IMR-90 (cell line): ENCODE data around the gene MMGT1. TPM values are rescaled to one million over a fixed set of nuclear protein-coding genes. Genes with fewer than 3 reads are reported as not detected.

Experiments
- ATAC-seq: fragments of 200-7000 bp; cut with Tn5 transposase; 2 replicates; pipeline ENCODE4 v1.9.1; 2020; ENCODE audit warnings: low read depth, mild to moderate bottlenecking, moderate library complexity
- BruUV-seq: library from RNA; stranded (reverse); fragments of 400-500 nt; replicated peaks from 2 replicates; lab custom pipeline; 2021; lab: Mats Ljungman, UMichigan
- CTCF ChIA-PET: fragments of 300-600 bp; formaldehyde crosslinking; extraction: SDS; loops from one replicate; lab custom pipeline; 2021; ENCODE audit warnings: antibody characterized with exemption; lab: Yijun Ruan, JAX
- POLR2A ChIA-PET: fragments of 300-600 bp; sonication (Branson Sonifier 250); formaldehyde crosslinking; loops from one replicate; lab custom pipeline; 2022; ENCODE audit warnings: antibody characterized with exemption; ENCODE audit not compliant: unreplicated experiment; lab: Charles Lee
- DNase-seq: peaks from one replicate; pipeline ENCODE4 v3.0.0; 2013
- H2AFZ ChIP-seq: replicated peaks from 2 replicates; pipeline ENCODE3; 2013; ENCODE audit warnings: low read length, mild to moderate bottlenecking; ENCODE audit not compliant: poor library complexity
- H2AK5ac ChIP-seq: 2 replicates; pipeline ENCODE4 v1.6.1; 2013; ENCODE audit warnings: low read depth, low read length, inconsistent platforms
- H2AK9ac ChIP-seq: replicated peaks from 2 replicates; pipeline ENCODE3; 2013; ENCODE audit warnings: mild to moderate bottlenecking, low read depth, low read length, moderate library complexity; ENCODE audit not compliant: poor library complexity
- H2BK120ac ChIP-seq: 2 replicates; pipeline ENCODE4 v1.6.1; 2013; ENCODE audit warnings: low read depth, low read length, inconsistent platforms
- H2BK15ac ChIP-seq: 3 replicates; pipeline ENCODE4 v1.6.1; 2013; ENCODE audit warnings: low read depth, low read length, inconsistent platforms
- H2BK20ac ChIP-seq: 2 replicates; pipeline ENCODE4 v1.6.1; 2013; ENCODE audit warnings: low read depth, mild to moderate bottlenecking, inconsistent platforms, low read length, moderate library complexity
- H2BK5ac ChIP-seq: 2 replicates; pipeline ENCODE4 v1.6.1; 2013; ENCODE audit warnings: mild to moderate bottlenecking, low read depth, low read length, inconsistent platforms; ENCODE audit not compliant: poor library complexity, severe bottlenecking
- H3K14ac ChIP-seq: replicated peaks from 2 replicates; pipeline ENCODE4 v1.6.1; 2013; ENCODE audit warnings: low read depth, low read length, inconsistent platforms
- H3K18ac ChIP-seq: 2 replicates; pipeline ENCODE4 v1.6.1; 2013; ENCODE audit warnings: low read depth, low read length, control low read depth
- H3K23ac ChIP-seq: 2 replicates; pipeline ENCODE4 v1.6.1; 2013; ENCODE audit warnings: low read depth, low read length, inconsistent platforms
- H3K27ac ChIP-seq: 2 replicates; pipeline ENCODE4 v1.5.1; 2013; ENCODE audit warnings: mild to moderate bottlenecking, control low read depth, low read length; ENCODE audit not compliant: insufficient read depth
- H3K27me3 ChIP-seq: 2 replicates; pipeline ENCODE4 v1.6.1; 2013; ENCODE audit warnings: low read length; ENCODE audit not compliant: control insufficient read depth, insufficient read depth
- H3K36me3 ChIP-seq: 2 replicates; pipeline ENCODE4 v1.6.1; 2013; ENCODE audit warnings: low read length, mixed read lengths; ENCODE audit not compliant: control insufficient read depth, insufficient read depth
- H3K4ac ChIP-seq: 2 replicates; pipeline ENCODE4 v1.6.1; 2013; ENCODE audit warnings: low read depth, low read length, inconsistent platforms
- H3K4me1 ChIP-seq: 2 replicates; pipeline ENCODE4 v1.6.1; 2013; ENCODE audit warnings: low read length, mixed read lengths; ENCODE audit not compliant: control insufficient read depth, insufficient read depth
- H3K4me2 ChIP-seq: 2 replicates; pipeline ENCODE4 v1.6.1; 2013; ENCODE audit warnings: low read depth, mild to moderate bottlenecking, control low read depth, low read length, moderate library complexity
- H3K4me3 ChIP-seq: 2 replicates; pipeline ENCODE4 v1.5.1; 2013; ENCODE audit warnings: low read depth, mild to moderate bottlenecking, control low read depth, low read length, moderate library complexity; ENCODE audit not compliant: insufficient read depth
- H3K56ac ChIP-seq: 2 replicates; pipeline ENCODE4 v1.6.1; 2013; ENCODE audit warnings: low read length, inconsistent platforms; ENCODE audit not compliant: insufficient read depth; ENCODE audit errors: extremely low read depth
- H3K79me1 ChIP-seq, 2 experiments: 2 replicates each; pipeline ENCODE4 v1.6.1; 2013; ENCODE audit warnings: low read length in 2 of 2, inconsistent platforms in 1 of 2, low read depth in 1 of 2
- H3K9ac ChIP-seq: 2 replicates; pipeline ENCODE4 v1.6.1; 2013; ENCODE audit warnings: low read depth, low read length, control low read depth
- H3K9me1 ChIP-seq: 2 replicates; pipeline ENCODE4 v1.6.1; 2013; ENCODE audit warnings: low read length, inconsistent platforms; ENCODE audit not compliant: insufficient read depth
- H3K9me3 ChIP-seq: 2 replicates; pipeline ENCODE4 v1.6.1; 2013; ENCODE audit warnings: low read length; ENCODE audit not compliant: control insufficient read depth, insufficient read depth
- H4K20me1 ChIP-seq: 2 replicates; pipeline ENCODE4 v1.6.1; 2013; ENCODE audit warnings: low read length, inconsistent platforms; ENCODE audit not compliant: insufficient read depth
- H4K5ac ChIP-seq: 2 replicates; pipeline ENCODE4 v1.6.1; 2013; ENCODE audit warnings: mild to moderate bottlenecking, low read depth, low read length, control low read depth
- H4K8ac ChIP-seq, 2 experiments: 2 replicates each; pipeline ENCODE4 v1.6.1; 2013; ENCODE audit warnings: low read depth in 2 of 2, low read length in 2 of 2, control low read depth in 1 of 2, inconsistent platforms in 1 of 2
- H4K91ac ChIP-seq: 2 replicates; pipeline ENCODE4 v1.6.1; 2013; ENCODE audit warnings: low read depth, low read length, inconsistent platforms; ENCODE audit not compliant: insufficient read depth
- BHLHE40 ChIP-seq: fragments of 150-350 bp; IDR thresholded peaks from 2 replicates; pipeline ENCODE4 v1.6.1; 2016; ENCODE audit warnings: mild to moderate bottlenecking, low read depth, low read length
- CEBPB ChIP-seq: IDR thresholded peaks from 2 replicates; pipeline ENCODE4 v1.6.1; 2012; ENCODE audit warnings: low read depth, low read length, improper control_type of control experiment
- CHD1 ChIP-seq: IDR thresholded peaks from 2 replicates; pipeline ENCODE4 v1.6.1; 2012; ENCODE audit warnings: low read depth, low read length, improper control_type of control experiment
- ELK1 ChIP-seq: fragments of 150-350 bp; IDR thresholded peaks from 2 replicates; pipeline ENCODE4 v1.6.1; 2016; ENCODE audit warnings: low read depth, mild to moderate bottlenecking, low read length, moderate library complexity, borderline replicate concordance
- FOS ChIP-seq: fragments of 150-350 bp; IDR thresholded peaks from 2 replicates; pipeline ENCODE4 v1.6.1; 2016; ENCODE audit warnings: low read depth, low read length
- MAFK ChIP-seq: IDR thresholded peaks from 2 replicates; pipeline ENCODE4 v1.6.1; 2012; ENCODE audit warnings: low read depth, low read length, improper control_type of control experiment
- MAZ ChIP-seq: IDR thresholded peaks from 2 replicates; pipeline ENCODE4 v1.6.1; 2012; ENCODE audit warnings: low read depth, mild to moderate bottlenecking, low read length, improper control_type of control experiment, moderate library complexity, borderline replicate concordance
- NFE2L2 ChIP-seq: fragments of 150-350 bp; IDR thresholded peaks from 2 replicates; pipeline ENCODE4 v1.6.1; 2016; ENCODE audit warnings: low read depth, mild to moderate bottlenecking, low read length
- RAD21 ChIP-seq: IDR thresholded peaks from 2 replicates; pipeline ENCODE4 v1.6.1; 2012; ENCODE audit warnings: low read length, improper control_type of control experiment
- RCOR1 ChIP-seq: IDR thresholded peaks from 2 replicates; pipeline ENCODE4 v1.6.1; 2012; ENCODE audit warnings: mild to moderate bottlenecking, low read length, improper control_type of control experiment; ENCODE audit not compliant: insufficient replicate concordance
- RFX5 ChIP-seq: IDR thresholded peaks from 2 replicates; pipeline ENCODE4 v1.8.0; 2012; ENCODE audit warnings: low read depth, mild to moderate bottlenecking, low read length, moderate library complexity
- WGBS, 2 experiments: methylation state at CpG; one replicate each; pipeline versions ENCODE4 v1.1.5 to v1.1.7; 2013; ENCODE audit warnings: missing lambda C conversion rate in 2 of 2; ENCODE audit not compliant: insufficient read length in 1 of 2; ENCODE audit errors: extremely low coverage in 2 of 2; 5-methylcytosine and 5-hydroxymethylcytosine counted together
- dilution Hi-C: fragments of 300-500 bp; cut with HindIII; formaldehyde crosslinking; loops from one replicate; pipeline ENCODE4 v1.14.3; 2018; ENCODE audit warnings: low sequenced_read_pairs; ENCODE audit not compliant: unreplicated experiment
- in situ Hi-C: fragments of 300-500 bp; cut with MboI; formaldehyde crosslinking; loops from 3 replicates; pipeline ENCODE4 v1.14.3; 2019; ENCODE audit warnings: low sequenced_read_pairs, inconsistent platforms, mixed read lengths
- intact Hi-C: fragments of 100-400 bp; cut with micrococcal nuclease; formaldehyde crosslinking; loops from 2 replicates; pipeline ENCODE4 v1.10.0; 2022
- polyA plus RNA-seq, 3 experiments: library from polyadenylated mRNA; depleted of rRNA; stranded (reverse); fragments of >200 nt; gene quantifications; 2 replicates each; pipeline ENCODE4 v1.2.3, GENCODE V29; 2012; ENCODE audit warnings: low replicate concordance in 1 of 3
- total RNA-seq: library from RNA; depleted of rRNA; stranded (reverse); fragments of >200 nt; gene quantifications from 2 replicates; pipeline ENCODE4 v1.2.3, GENCODE V29; 2012
- TF ChIP-seq, protein P1 (sequence below): fragments of 150-350 bp; IDR thresholded peaks from 2 replicates; pipeline ENCODE4 v1.6.1; 2017; ENCODE audit warnings: mild to moderate bottlenecking, antibody characterized with exemption, low read length, low read depth
- TF ChIP-seq, protein P2 (sequence below): conservative IDR thresholded peaks from 2 replicates; pipeline ENCODE4 v1.5.1; 2012; ENCODE audit warnings: mild to moderate bottlenecking, low read depth, low read length, improper control_type of control experiment

MMGT1 gene
- total and polyA plus RNA-seq, 2 of the 4 experiments (the other 2 are of a cell fraction), result 7.5 to 8.1 TPM

DNA sequence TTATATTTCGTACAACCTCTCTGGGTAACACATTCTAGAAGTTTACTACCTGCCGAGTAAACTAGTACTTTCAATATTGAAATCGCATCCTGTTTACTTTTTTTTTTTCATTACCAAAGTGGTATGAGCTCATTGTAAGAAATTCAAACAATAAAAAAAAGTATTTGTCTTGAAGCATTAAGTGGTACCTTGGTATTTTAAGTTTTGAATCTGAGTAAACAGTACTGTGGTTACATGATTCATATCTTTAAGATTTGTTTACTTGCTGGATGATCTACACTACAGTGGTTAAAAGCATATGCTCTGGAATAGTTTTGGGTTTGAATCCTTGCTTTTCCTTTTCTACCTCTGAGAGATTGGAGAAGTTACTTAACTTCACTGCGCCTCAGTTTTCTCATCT lies 3.8 kb upstream of the MMGT1 start:
- Histone ChIP-seq H2BK20ac (no peak overlapping the region), H2AK9ac (no peak overlapping the region), H3K14ac (no peak overlapping the region), H3K9ac (no peak overlapping the region), H2AFZ (no peak overlapping the region), H2BK120ac (no peak overlapping the region), H3K56ac (no peak overlapping the region), H3K23ac (no peak overlapping the region), H2BK15ac (no peak overlapping the region), H3K27ac (no peak overlapping the region), H3K36me3 (no peaks in the 10 kb centered on the region), H3K18ac (no peak overlapping the region), H3K4ac (no peak overlapping the region), H3K27me3 (no peaks in the 10 kb centered on the region), H4K91ac (no peak overlapping the region), H4K5ac (no peak overlapping the region), H4K8ac (no peak overlapping the region), H3K4me1 (no peaks in the 10 kb centered on the region), H3K9me3 (no peaks in the 10 kb centered on the region), H2AK5ac (no peak overlapping the region), H3K4me3 (no peak overlapping the region), H3K79me1 (peaks cover 4 to 7% of the 10 kb centered on the region in 2 experiments; a peak in 1 of 4 replicates), H2BK5ac (no peak overlapping the region), H3K4me2 (peak overlapping the region; percentile 19; the same call in 1 of the 2 replicates), H4K20me1 (0 out of 2 replicates have a peak, but pooled peaks cover 4% of the 10 kb centered on the region), H3K9me1 (no peaks in the 10 kb centered on the region)
- ChIA-PET POLR2A (no interaction called here), CTCF (interaction anchor here (0.7 kb wide), 1 partner anchor 11 kb away, joined by 3 read pairs; no protein-coding TSS in a partner anchor)
- intact Hi-C loops (no loop called here), dilution Hi-C loops (no loop called here), in situ Hi-C loops (loop anchor here (25.0 kb wide), 1 partner anchor 510 kb away; the partner anchor contains the start of genes BRS3 and HTATSF1)
- ATAC-seq, result peak; percentile 28; the same call in 1 of the 2 replicates
- peak; percentile 77 for DNase-seq
- WGBS, 2 experiments, result no CpG with 5 or more reads among the region's 4 CpGs
- no TSS peak for BruUV-seq
- TF ChIP-seq CEBPB (no peak), MAFK (no peak), FOS (no peak), CHD1 (no peak), BHLHE40 (no peak), RAD21 (no peak), ELK1 (no peak), MAZ (no peak), RCOR1 (no peak), RFX5 (no peak), NFE2L2 (no peak)
- TF ChIP-seq, protein P1, sequence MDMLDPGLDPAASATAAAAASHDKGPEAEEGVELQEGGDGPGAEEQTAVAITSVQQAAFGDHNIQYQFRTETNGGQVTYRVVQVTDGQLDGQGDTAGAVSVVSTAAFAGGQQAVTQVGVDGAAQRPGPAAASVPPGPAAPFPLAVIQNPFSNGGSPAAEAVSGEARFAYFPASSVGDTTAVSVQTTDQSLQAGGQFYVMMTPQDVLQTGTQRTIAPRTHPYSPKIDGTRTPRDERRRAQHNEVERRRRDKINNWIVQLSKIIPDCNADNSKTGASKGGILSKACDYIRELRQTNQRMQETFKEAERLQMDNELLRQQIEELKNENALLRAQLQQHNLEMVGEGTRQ, result no peak
- TF ChIP-seq, protein P2, sequence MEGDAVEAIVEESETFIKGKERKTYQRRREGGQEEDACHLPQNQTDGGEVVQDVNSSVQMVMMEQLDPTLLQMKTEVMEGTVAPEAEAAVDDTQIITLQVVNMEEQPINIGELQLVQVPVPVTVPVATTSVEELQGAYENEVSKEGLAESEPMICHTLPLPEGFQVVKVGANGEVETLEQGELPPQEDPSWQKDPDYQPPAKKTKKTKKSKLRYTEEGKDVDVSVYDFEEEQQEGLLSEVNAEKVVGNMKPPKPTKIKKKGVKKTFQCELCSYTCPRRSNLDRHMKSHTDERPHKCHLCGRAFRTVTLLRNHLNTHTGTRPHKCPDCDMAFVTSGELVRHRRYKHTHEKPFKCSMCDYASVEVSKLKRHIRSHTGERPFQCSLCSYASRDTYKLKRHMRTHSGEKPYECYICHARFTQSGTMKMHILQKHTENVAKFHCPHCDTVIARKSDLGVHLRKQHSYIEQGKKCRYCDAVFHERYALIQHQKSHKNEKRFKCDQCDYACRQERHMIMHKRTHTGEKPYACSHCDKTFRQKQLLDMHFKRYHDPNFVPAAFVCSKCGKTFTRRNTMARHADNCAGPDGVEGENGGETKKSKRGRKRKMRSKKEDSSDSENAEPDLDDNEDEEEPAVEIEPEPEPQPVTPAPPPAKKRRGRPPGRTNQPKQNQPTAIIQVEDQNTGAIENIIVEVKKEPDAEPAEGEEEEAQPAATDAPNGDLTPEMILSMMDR, result no peak
